Stomach (tissue), 9 donors: ENCODE data around the gene MRPL53. TPM values are rescaled to one million over a fixed set of nuclear protein-coding genes. Genes with fewer than 3 reads are reported as not detected.
A peak's percentile ranks its signal among the peaks of the same experiment; 100 is the strongest.

Experiments used
- DNase-seq, 2 donors: peaks; one replicate each; pipeline versions ENCODE4 v3.0.0 to v3.0.0-alpha.2; 2013 to 2019
- H3K27ac ChIP-seq, 5 donors: fragments of 200-600 bp in 4 of 5; sonication (generic) in 4 of 5; one replicate each; pipeline ENCODE4 v1.5.1; 2013 to 2019; ENCODE audit warnings: mild to moderate bottlenecking in 1 of 5, moderate library complexity in 1 of 5
- H3K27me3 ChIP-seq, 3 donors: fragments of 200-600 bp; sonication (generic); one replicate each; pipeline ENCODE4 v1.5.1; 2017 to 2019; ENCODE audit warnings: mixed run types in 1 of 3
- H3K36me3 ChIP-seq, 4 donors: fragments of 200-600 bp; sonication (generic); 1 replicate in 3 of 4; 2 replicates in 1 of 4; pipeline ENCODE4 v1.5.1; 2016 to 2019
- H3K4me1 ChIP-seq, 4 donors: fragments of 200-600 bp; sonication (generic); one replicate each; pipeline ENCODE4 v1.5.1; 2016 to 2019
- H3K4me3 ChIP-seq, 4 donors: fragments of 200-600 bp; sonication (generic) in 3 of 4; one replicate each; pipeline ENCODE4 v1.5.1; 2016 to 2019; ENCODE audit warnings: mild to moderate bottlenecking in 1 of 4
- H3K9me3 ChIP-seq, 4 donors: fragments of 200-600 bp; sonication (generic); one replicate each; pipeline ENCODE4 v1.5.1; 2016 to 2019
- CTCF ChIP-seq, 7 experiments: fragments of 450-650 bp in 4 of 7; fragments of 200-600 bp in 3 of 7; sonication (generic) in 3 of 7; IDR thresholded peaks; one replicate each; pipeline ENCODE4 v1.5.1; 2016 to 2019; ENCODE audit warnings: antibody characterized with exemption in 7 of 7, control low read depth in 2 of 7, mild to moderate bottlenecking in 1 of 7
- EP300 ChIP-seq: sonication (generic); formaldehyde crosslinking; IDR thresholded peaks from one replicate; pipeline ENCODE4 v1.6.1; 2017; ENCODE audit warnings: antibody characterized with exemption
- POLR2A ChIP-seq, 4 donors: fragments of 450-650 bp; IDR thresholded peaks; one replicate each; pipeline ENCODE4 v1.6.1; 2016; ENCODE audit warnings: antibody characterized with exemption in 4 of 4, control low read depth in 2 of 4, mild to moderate bottlenecking in 1 of 4, moderate library complexity in 1 of 4
- POLR2AphosphoS5 ChIP-seq, 3 donors: sonication (generic); formaldehyde crosslinking; IDR thresholded peaks; one replicate each; pipeline ENCODE4 v1.6.1; 2016; ENCODE audit warnings: antibody characterized with exemption in 3 of 3
- WGBS, 5 donors: extraction: QIAGEN DNeasy Blood & Tissue Kit in 3 of 5; methylation state at CpG; one replicate each; pipeline versions ENCODE4 v1.1.5 to v1.1.7; 2013 to 2018; 5-methylcytosine and 5-hydroxymethylcytosine counted together
- intact Hi-C: fragments of 100-400 bp; cut with DNase I; formaldehyde crosslinking; loops from one replicate; pipeline ENCODE4 v1.15.1; 2023; ENCODE audit warnings: low total_unique reads
- polyA plus RNA-seq, 3 donors: library from polyadenylated mRNA; stranded (reverse); fragments of 200-250 nt; gene quantifications; one replicate each; pipeline ENCODE4 v1.2.3, GENCODE V29; 2013
- total RNA-seq, 5 donors: library from RNA; depleted of rRNA; stranded (reverse); fragments of >200 nt; gene quantifications; one replicate each; pipeline versions ENCODE4 v1.1.0 to v1.2.3, GENCODE V29; 2014 to 2016
- donor health status: healthy with polysubstance abuse.
- donor health status: Bipolar disorder and iron deficiency.
- donor health status: healthy.

The MRPL53 gene
- total and polyA plus RNA-seq, 8 donors: 4.6 to 335 (median 81.3) TPM

- Histone ChIP-seq H3K36me3 (peaks cover 6 to 22% (median 17%) of the 10 kb centered on the region in 4 donors), H3K4me1 (peaks cover 53 to 67% (median 65%) of the 10 kb centered on the region in 4 donors), H3K4me3 (peak overlapping the region in 2 of 4 donors; percentile 67 to 68), H3K9me3 (no peaks in the 10 kb centered on the region), H3K27ac (peak overlapping the region in 3 of 5 donors; percentile 6 to 99 (median 85)), H3K27me3 (peaks cover 0 to 54% (median under 1%) of the 10 kb centered on the region in 3 donors)
- no peak for TF ChIP-seq EP300
- TF ChIP-seq CTCF (IDR thresholded peaks at IDR 0.05): no peak
- TF ChIP-seq POLR2AphosphoS5 (IDR thresholded peaks at IDR 0.05): no peak
- no peak for TF ChIP-seq POLR2A (IDR thresholded peaks at IDR 0.05)
- WGBS, 5 donors: 89 to 93% (median 91%) methylated on average over 14 of the region's 14 CpGs
- intact Hi-C loops: no loop called here
- no peak for DNase-seq
Observed at GRCh38 chr2:74505448-74506246, 33.2 kb upstream of the MRPL53 start.

GRCh38 chr2:74504591-74504990 lies 32.1 kb upstream of the MRPL53 start:
- H3K36me3 ChIP-seq: peaks cover 6 to 22% (median 17%) of the 10 kb centered on the region in 4 donors
- WGBS, 5 donors: 84 to 93% (median 90%) methylated on average over 3 of the region's 3 CpGs
- no peaks in the 10 kb centered on the region for H3K9me3 ChIP-seq
- H3K27ac ChIP-seq: peak overlapping the region in 4 of 5 donors; percentile 85 to 95 (median 90)
- H3K4me1 ChIP-seq: peaks cover 55 to 71% (median 71%) of the 10 kb centered on the region in 4 donors
- DNase-seq: no peak
- TF ChIP-seq POLR2A (IDR thresholded peaks at IDR 0.05): no peak
- TF ChIP-seq EP300: no peak
- TF ChIP-seq CTCF (IDR thresholded peaks at IDR 0.05): no peak
- no peak for TF ChIP-seq POLR2AphosphoS5 (IDR thresholded peaks at IDR 0.05)
- intact Hi-C loops: no loop called here
- peaks cover 0 to 54% (median 7%) of the 10 kb centered on the region in 3 donors for H3K27me3 ChIP-seq
- peak overlapping the region in 3 of 4 donors; percentile 47 to 67 (median 51) for H3K4me3 ChIP-seq

- Histone ChIP-seq H3K4me3 (peak overlapping the region; percentile 47 to 67 (median 52)), H3K9me3 (no peaks in the 10 kb centered on the region), H3K27me3 (peaks cover 0 to 61% (median 15%) of the 10 kb centered on the region in 3 donors), H3K36me3 (peaks cover 6 to 22% (median 17%) of the 10 kb centered on the region in 4 donors), H3K27ac (peak overlapping the region; percentile 85 to 95 (median 93)), H3K4me1 (peaks cover 63 to 79% (median 79%) of the 10 kb centered on the region in 4 donors)
- peak; percentile 33 to 38 for DNase-seq
- WGBS, 5 donors: 23 to 37% (median 35%) methylated on average over 35 to 45 of the region's 45 CpGs
- intact Hi-C loops: no loop called here
- TF ChIP-seq POLR2AphosphoS5 (IDR thresholded peaks at IDR 0.05) (no peak), CTCF (IDR thresholded peaks at IDR 0.05) (no peak), POLR2A (IDR thresholded peaks at IDR 0.05) (no peak)
Observed at GRCh38 chr2:74503506-74504475, 31.3 kb upstream of the MRPL53 start.
